Stimulated activated naive CD8-positive, alpha-beta T cell treated with anti-CD3 and anti-CD28 coated beads, Interleukin-15, Interleukin-2, amounts not matched to agents 100 U/mL and 50 U/mL, for 24 hours (primary cell): ENCODE results near the gene GLRX2.
"Not testable (repeated sequence)": the region's sequence is repeated elsewhere in the genome, so short reads cannot be mapped to it uniquely, and the experiment has no call there.

Source experiments
- ATAC-seq: fragments of 150-1000 bp; cut with Tn5 transposase; one replicate; pipeline ENCODE4 v1.10.0; 2021
- DNase-seq: peaks from one replicate; pipeline ENCODE4 v3.0.0; 2021

Gene GLRX2

DNA sequence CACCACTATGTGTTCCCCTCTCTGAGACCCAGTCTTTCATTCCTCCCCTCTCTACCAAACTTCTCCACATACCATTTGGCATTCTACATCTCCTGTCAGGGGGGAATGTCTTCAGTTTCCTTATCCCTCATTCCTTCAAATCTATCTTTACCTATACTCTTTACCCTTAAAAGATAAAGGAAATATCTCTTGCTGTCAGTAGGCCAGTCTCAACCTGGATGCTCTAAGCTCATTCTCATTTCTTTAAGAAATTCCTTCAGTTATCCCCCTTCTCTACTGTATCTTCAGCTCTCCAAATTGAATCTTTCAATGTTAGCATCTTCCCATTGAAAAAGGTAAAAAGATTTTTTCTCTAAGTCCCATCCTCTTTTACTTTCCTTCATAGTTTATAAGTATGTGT is 39.3 kb downstream of the GLRX2 start:
- ATAC-seq (no peak), DNase-seq (no peak)

DNA sequence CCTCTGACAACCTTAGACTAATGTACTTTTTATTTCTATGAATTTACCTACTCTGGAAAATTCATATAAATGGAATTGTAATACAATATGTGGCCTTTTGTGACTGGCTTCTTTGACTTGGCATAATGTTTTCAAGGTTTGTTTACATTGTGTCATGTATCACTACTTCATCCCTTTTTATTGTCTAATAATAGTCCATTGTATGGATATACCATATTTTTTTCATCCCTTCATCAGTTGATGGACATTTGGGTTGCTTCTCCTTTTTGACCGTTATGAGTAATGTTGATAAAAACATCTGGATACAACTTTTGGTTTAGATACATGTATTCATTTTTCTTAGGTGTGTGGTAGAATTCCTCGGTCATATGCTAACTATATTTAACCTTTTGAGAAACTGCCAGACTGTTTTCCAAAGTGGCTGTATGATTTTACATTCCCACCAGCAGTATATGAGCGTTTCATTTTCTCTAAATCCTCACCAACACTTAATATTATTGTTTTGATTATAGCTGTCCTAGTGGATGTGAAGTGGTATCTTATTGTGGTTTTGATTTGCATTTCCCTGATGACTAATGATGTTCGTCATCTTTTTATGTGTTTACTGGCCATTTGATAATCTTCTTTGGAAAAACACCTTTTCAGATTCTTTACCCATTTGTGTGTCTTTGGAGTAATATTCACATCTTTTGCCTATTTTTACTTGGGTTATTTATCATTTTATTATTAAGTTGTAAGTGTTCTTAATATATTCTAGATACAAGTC is 42.3 kb downstream of the GLRX2 start:
- ATAC-seq (no peak), DNase-seq (no peak)

DNA sequence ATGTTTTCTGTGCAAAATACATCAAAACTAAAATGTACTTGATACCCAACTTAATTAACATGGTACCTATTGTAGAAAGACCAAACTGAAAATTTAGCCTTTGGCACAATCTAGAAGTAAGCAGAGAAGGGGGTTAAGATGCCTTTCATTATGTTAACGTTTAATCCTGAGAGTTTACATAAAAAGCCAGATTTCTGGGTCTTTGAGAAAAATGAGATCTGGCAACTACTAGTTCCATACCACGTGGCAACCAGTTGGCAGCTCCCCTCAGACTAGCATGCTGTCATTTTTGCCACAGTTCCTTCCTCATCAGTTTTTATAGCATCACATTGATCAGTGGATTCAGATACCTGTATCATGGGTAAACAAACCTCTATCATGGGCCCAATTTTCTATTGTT is 44.3 kb downstream of the GLRX2 start:
- DNase-seq (no peak), ATAC-seq (no peak)

DNA sequence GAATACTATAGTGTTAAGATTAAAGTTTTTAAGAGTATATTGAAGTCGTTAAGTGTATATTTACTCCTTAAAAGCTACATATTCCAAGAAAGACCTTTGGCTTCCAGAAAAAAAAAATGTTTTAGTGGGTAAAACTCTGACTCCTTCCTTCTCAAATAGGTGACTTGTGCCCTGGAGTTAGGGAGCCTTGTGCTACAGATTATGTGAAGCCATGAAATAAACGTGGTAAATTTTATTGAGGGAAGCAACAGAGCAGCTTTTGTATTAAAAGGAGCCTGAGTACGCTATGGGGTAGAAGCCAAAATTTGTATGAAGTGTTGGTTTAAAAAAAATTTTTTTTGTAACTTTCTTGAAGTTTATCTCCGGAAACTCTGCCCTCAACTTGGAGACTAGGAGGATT is 44.8 kb downstream of the GLRX2 start:
- ATAC-seq (no peak), DNase-seq (no peak)

DNA sequence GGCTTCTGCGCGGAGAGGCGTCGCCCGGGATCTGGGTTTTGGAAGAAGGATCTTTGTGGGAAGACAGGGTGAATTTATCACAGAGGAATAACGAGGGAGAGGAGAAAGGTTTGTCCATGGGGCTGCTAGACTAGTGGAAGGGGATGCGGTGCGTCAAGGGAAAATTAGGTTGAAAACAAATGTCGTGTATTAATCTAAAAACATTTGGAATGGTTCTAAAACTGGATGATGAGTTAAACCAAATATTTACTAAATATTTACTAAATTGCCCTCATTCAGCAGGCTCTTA is 45.2 kb downstream of the GLRX2 start:
- DNase-seq (no peak), ATAC-seq (no peak)

DNA sequence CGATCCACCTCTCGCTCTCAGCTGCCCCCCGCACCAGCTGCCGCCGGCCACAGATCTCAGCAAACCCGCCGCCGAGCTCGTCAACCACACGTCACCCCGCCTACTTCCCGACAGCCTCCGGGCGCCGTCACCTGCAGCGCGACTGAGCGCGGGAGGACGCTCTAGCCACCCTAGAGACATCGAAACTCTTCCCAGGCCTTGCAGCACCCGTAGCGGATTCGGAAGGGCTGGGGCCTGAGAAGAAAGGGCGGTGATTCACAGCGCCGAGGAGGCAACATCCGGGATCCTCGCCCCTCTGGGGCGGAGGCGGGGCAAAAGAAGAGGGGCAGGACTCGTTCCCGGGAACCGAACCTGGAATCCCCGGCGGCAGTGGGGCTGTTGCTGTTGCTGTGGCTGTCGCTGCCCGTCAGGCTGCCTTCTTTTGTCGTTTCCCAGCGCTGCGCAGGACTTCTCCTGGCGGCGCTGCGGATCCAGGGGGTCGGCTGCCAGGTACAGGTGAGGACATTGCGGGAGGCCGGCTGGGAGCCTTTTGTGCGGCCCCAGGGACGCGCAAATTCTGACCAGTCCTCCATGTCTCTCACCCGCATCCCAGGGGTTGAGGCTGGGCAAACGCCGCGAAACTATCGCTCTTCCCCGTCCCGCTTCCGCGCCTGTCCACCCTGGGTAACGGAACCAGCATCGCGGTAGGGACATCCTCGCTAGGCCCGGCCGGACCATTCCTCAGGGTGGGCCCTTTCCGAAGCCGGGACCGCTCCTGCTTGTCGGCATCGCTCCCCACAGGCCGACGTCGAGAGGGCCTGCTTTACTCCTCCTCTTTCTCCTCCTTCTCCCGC is 45.7 kb downstream of the GLRX2 start, which contains the start of the genes RO60 and UCHL5:
TSS of gene RO60 (plus strand) at position 331 of the 833 bp plus-strand sequence. CDS start 9,443 bp downstream, outside the sequence.
TSS of gene UCHL5 (minus strand) at position 79 of the 833 bp plus-strand sequence. CDS start 100 bp downstream, outside the sequence.
- DNase-seq (peak; percentile 93), ATAC-seq (peak; percentile 95)

DNA sequence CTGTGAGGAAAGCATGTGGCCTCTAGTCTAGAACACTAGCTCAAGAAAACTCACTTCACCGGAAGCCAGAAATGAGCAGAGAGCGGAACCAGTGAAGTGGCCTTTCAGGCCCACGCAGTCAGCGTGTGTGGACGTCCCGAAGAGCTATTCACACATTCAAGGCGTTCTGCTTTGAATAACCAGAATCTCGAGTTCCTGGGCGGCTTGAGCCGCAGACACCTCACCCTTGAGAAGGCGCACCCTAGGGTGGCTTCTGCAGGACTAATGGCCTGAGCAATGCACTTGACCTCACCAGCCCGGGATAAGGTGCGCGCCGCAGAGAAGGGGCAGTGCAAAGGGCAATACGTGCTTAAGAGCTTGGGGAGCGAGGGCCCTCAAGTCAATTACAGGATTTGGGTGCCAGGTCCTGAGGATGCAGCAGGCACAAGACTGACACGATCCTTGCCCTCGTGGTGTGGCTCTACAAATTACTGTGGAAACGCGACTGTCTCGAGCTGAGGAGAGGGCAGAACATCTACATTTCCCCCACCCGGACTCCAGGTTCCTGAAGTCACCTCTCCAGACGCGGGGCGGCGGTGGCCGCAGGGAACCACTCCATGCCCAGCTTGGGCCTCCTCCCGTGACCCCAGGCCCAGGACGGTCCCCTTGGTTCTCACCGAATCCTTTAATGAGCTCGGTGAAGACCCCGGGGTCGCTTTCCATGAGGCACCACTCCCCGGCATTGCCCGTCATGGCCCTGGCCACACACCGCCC is 46.5 kb downstream of the GLRX2 start:
- ATAC-seq (peak; percentile 61), DNase-seq (peak; percentile 72)

DNA sequence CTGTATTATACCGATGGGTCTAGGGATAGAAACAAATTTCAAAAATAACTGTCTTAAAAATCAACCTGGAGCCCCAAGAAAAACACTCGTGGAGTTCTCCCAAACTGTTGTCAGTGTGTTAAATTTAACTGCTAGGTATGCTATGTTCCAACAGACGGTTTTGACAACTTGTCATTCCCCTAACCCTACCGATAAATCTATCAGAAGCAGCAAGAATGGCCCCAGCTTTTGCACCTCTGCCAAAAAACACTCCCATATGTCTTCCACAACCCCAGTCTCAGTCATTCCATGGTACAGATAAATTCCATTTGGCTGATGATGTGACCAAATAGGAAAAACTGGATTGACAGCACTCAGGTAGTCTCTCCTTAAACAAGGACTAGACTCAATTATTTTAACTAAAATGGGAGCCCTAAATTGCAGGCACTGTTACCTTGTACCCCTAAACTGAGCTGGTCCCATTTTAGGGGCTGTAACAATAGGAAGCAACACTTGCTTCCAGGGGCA is 51.0 kb downstream of the GLRX2 start:
- ATAC-seq (no peak), DNase-seq (no peak)

DNA sequence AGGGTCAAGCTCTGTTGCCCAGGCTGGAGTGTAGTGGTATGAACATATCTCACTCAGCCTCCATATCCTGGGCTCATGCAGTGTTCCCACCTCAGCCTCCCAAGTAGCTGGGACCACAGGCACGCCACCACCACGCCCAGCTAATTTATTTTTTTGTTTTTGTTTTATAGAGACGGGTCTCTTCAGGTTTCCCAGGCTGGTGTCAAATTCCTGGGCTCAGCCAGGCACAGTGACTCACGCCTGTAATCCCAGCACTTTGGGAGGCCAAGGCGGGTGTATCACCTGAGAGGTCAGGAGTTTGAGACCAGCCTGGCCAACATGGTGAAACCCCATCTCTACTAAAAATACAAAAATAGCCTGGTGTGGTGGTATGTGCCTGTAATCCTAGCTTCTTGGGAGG is 56.3 kb downstream of the GLRX2 start:
- ATAC-seq = not testable (repeated sequence)

More for the DNA sequence above, 56.3 kb downstream of the GLRX2 start:
- not testable (repeated sequence) for DNase-seq
